Measurements from ENCODE around the gene EPM2AIP1.

DNA sequence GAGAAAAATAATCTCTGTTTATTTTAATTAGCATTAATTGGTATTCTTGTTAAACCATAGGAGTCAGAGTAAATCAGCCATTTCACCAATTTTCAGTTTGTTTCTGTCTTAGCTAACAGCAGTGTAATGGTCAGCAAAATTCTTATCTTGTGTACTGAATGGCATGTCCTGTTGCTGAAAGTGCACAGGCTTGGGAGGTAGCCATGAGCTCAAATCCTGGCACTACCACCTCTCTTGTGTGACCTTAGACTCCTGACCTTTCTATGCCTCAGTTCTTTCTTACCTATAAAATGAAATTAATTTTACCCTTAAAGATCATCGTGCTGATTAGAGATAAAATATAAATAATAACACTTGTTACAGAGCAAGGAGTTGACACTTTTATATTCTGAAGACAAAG, 36.2 kb upstream of the EPM2AIP1 start:
- TF ChIP-seq GATA2 (IDR thresholded peaks at IDR 0.05; ENCODE audit: low read depth, low read length) (no peak), GATA3 (IDR thresholded peaks at IDR 0.05; ENCODE audit: low read depth, low read length) (no peak)
